HG03064 (cell line): ENCODE measurements around the gene ELF5.

ENCODE experiments used
- ATAC-seq: cut with Tn5 transposase; IDR thresholded peaks from one replicate; pipeline ENCODE4 v1.9.1; 2021; ENCODE audit warnings: low read depth; ENCODE audit not compliant: unreplicated experiment

Gene ELF5

DNA sequence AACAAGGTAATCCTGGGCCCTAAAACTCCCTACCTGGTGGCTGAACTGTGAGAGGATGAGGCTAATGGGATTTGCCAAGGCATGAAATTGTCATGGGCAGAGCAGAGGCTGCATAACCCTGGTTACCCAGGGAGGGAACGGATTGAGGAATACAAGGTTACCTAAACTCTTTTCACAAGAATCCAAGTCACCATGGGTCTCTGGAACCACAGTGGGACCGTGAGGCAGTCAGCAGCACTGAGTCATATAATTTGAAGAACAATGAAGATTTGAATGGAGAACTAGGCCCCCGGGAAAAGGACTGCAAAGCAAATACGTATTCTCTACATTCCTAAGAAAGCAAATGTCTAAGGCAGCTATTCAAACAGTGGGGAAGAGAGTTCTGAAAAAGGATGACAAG lies 55.1 kb downstream of the ELF5 start:
- ATAC-seq, result no peak

DNA sequence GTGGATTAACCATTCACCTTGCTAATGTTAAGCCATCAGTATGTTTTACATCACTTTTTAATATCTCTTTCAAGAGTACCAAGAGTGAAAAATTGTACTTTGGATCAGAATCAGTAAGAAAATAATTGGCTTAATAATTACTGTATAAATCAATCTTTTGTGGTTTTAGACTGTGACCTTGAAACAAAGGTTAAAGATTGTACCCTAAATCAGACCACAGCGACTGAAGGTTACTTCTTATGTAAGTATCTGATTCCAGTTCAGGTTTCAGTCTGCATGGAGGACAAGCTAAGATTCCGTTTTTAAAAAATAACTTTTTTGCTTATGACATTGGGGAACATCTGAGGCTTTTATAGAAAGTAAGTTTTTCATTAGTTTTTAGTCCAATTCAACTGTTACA lies 56.0 kb downstream of the ELF5 start:
- ATAC-seq, result no peak

DNA sequence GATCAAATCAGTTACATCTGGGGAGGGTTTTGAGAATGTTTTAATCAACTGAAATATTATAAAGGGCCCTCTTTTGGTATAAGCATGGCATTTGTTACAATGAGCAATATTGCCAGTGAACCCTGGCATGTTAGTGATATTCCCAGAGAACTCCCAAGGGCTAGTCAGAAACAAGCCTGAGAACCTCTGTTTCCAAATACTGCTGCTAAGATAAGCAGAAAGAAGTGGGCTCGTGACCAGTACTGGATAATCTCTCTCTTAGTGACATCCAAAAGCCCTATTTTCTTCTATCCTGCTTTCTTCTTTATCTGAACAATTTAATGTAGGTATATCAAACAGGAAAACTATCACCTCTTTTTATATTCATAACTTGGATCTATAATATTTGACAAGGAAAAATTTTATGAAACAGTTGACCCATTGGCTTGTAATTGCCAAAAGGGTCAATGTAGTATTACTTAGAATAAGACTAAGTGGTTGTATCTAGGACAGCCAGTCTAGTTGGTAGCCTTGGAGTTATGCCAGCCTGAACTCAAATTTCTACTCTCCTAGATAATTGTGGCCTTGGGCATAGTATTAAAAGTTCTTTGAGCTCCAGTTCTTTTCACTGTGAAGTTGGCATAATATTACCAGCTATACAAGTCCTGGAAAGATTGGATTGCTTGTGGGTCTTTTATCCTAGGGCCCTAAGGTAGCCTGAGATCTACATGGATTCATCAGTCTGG lies 59.1 kb downstream of the ELF5 start:
- no peak for ATAC-seq

DNA sequence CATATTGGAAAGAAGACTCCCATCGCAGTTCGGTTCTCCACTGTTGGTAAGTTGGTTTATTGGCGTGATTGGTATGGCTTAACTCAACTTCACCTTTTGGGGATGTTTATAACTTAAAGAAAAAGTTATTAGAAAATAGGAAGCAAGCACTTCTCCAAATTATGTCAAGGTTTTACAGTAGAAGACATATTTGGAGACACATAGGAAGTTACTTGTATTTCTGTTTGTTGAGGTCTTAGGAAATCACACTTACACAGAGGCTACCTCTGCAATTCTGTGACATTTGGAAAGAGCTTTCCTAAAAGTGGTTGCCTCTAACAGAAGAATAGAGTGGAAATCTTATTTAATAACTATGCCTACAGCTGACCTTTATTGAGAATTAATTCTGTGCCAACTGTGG lies 62.5 kb downstream of the ELF5 start:
- no peak for ATAC-seq

DNA sequence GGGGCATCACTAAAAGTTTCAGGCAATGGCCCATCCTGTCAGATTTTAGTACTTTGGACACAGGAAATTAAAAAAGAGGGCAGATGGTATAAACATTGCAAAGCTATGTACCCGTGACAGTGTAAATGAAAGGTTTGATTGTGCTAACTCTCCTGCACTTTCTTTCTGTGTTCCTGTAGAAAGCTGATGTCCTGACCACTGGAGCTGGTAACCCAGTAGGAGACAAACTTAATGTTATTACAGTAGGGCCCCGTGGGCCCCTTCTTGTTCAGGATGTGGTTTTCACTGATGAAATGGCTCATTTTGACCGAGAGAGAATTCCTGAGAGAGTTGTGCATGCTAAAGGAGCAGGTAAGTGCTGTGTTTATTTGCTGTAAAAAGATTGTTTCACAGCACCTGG lies 64.6 kb downstream of the ELF5 start:
- no peak for ATAC-seq

DNA sequence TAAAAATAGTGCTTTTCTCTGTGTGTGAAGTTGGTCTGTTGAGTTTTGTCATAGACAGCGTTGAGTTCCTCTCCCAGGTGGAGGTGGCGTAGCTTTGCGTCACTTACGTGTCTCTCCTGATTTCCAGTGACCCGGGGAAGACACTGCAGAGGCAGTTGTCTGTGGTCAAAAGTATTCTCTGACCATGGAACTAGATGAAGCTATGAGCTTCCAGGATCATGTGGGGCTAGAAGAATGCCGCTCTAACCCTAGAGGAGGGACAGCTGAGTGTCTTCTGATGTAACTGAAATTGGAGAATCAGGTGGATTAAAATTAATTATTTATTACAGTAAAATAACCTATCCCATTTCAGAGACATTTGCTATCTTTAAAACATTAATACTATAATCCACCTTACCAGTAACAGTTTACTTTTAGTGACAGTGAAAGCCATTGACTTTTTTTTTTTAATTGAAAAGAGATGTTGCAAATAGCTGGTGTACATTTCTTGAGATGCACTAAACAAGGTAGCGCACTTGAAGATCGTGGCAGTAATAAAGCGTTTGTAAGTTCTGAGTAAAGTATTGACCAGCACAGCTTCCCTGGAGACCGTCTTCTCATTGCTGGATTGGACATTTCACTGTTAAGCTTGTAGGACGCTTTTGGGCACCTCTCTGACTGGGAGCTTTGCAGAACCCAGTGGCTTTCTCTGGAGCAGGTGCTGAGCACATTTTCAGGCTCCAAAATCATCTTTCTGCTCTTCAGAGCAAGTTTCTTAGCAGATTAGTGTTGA lies 65.2 kb downstream of the ELF5 start:
- no peak for ATAC-seq

DNA sequence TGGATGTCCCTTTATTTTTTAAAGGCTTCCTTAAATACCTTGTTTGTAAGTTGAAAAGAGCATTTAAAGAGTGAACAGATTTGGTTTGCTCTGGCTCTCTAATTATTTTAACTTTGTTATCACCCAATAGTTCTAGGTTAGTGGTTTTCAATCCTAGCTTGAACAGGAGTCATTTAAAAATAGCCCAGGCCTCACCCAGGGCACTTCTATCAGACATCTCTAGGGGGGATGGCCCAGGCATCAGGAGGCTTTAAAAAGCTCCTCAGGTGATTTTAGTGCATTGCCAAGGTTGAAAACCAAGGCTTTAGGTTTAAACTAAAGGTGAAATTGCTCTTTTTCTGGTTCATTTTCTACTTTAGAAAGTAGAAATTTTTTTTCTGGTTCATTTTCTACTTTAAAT lies 66.5 kb downstream of the ELF5 start:
- no peak for ATAC-seq

DNA sequence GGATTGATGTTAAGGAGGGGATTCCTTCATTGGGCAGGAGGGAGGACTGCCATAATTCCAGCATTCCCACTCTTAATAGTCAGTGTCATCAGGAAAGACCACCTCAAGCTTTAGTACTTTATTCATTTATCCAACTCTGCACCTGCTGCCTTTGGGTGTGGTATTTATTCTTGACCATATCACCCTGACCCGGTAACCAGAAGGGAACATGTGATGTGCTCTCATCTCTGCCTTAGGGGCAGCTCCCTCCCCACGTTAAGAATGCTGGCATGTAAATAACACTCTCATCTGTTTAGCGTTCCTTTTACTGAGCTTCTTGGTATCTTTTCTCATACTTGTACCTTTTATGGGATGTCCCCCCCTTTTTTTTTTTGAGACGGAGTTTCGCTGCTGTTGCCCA lies 67.2 kb downstream of the ELF5 start:
- no peak for ATAC-seq

DNA sequence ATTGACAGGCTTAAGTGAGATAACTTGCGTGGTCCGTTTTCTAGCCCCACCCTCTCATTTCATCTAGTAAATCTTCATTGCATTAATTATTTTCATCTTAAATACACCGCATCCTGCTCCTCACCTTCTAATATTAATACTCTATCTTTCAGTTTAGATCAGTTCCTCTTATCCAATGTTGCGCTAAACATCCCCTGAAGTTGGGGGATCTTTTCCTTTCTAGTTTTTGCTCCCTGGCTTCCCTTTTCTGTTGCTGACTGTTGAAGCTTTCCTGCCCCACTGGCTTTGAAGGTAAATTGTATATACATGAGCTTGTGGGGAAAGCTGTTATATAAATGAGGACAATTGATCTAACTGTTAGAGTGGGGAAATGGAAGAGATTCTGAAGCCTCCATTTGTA lies 67.6 kb downstream of the ELF5 start:
- ATAC-seq, result no peak

DNA sequence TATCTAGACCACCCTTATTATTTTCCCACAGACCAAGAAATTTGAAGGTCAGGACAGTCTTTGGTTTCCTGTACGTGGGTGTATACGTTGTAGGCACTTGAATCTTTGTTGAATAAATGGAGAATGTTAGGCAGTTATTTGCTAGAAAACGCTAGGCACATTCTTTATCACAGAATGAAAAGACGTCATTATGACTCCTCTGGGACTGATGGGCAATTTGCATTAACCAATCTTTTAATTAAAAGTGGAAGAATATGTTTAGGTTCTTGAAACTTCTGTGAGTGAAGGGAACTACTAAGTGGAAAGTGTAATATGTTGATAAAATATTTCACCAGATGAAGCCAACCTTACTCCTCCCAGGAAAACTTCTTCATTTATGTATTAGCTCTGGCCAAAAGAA lies 69.2 kb downstream of the ELF5 start:
- ATAC-seq, result no peak

DNA sequence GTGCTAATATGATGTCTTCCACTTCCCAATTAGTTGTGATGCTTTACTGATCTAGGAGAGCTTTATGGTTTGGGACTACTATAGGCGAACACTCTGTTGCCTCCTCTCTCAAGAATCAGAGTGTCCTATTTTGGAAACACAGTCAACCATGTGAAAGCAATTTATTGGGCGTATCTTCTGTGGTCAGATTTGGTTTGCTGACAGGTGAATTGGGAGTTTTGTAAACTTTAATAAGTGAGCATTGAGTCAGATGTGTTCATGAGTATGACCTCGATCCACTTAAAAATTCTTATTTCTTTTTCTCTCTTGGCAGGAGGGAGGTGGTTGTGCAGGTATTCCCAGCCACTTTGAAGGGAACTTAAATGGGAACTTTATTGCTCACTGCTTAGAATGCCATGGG lies 70.5 kb downstream of the ELF5 start:
- no peak for ATAC-seq

DNA sequence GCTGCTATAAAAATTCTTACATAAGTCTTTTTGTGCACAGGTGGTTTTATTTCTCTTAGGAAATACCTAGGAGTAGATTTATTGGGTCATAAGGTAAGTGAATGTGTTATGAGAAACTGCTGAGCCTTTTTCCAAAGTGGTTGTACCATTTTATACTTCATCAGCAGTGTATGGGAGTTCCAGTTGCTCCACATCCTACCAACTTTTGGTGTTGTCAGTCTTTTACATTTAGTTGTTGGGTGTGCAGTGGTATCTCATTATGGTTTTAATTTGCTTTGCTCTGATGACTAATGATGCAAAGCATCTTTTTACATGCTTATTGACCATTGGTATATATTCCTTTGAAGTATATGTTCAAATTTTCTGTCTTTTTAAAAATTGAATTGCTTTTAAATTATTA lies 71.8 kb downstream of the ELF5 start:
- ATAC-seq, result no peak

DNA sequence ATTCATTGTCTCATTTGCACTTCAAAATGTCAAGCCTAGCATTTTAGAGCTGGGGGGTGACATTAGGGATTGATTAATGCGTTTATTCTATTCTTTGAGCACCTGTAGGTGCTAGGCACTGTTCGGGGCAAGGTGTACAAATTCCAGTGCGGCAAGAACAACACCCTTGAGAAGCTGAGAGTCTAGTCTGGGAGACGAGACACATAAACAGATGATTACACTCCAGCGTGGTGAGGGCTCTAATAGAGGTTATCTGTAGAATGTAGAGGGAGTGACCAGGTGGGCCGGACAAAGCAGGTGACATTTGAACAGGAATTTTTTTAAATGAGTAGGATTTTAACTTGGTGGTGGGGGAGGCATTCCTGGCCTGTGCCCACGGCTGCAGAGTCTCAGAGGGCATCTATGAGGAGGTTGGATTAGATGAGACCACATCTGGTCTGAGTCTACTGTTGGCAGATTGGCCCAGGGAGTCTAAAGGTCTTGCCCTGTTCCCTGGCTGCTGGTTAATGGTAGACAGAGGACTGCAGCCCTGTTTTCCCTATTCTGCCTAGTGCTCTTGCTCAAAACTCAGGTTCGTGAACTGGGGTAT lies 73.9 kb downstream of the ELF5 start:
- no peak for ATAC-seq

DNA sequence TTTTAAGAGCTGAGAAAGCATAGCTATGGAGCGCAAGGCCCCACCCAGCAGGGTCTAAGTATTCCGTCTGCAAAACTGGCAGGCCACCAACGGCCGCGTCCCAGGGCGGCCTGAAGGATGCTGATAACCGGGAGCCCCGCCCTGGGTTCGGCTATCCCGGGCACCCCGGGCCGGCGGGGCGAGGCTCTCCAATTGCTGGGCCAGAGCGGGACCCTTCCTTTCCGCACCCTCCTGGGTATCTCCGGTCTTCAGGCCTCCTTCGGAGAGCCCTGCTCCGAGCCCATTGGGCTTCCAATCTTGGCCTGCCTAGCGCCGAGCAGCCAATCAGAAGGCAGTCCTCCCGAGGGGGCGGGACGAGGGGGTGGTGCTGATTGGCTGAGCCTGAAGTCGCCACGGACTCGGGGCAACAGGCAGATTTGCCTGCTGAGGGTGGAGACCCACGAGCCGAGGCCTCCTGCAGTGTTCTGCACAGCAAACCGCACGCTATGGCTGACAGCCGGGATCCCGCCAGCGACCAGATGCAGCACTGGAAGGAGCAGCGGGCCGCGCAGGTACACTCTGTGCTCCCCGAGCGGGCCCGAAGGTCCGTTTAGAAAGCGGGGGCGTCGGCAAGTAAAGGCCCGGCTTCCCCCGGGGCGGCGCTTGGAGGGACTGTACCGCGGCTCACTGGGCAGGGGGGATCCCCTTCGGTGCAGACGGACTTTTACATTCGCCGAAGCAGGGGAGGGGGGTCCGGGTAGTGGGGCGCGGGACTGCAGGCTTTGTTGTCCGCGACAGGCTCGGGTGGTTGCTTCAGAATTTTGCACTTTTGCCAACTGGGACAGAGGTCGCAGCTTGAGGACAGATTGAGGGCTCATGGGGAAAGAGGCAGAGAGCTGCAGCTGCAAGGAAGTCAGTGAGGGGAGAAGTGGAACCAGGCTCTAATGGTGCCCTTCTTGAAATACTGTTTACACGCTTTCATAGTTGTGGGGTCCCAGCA lies 74.8 kb downstream of the ELF5 start, which contains the start of gene CAT:
CAT (plus strand) TSS at position 406 of the 979 bp plus-strand sequence; CDS start at position 486, 80 bp downstream.
- peak; percentile 97 for ATAC-seq

DNA sequence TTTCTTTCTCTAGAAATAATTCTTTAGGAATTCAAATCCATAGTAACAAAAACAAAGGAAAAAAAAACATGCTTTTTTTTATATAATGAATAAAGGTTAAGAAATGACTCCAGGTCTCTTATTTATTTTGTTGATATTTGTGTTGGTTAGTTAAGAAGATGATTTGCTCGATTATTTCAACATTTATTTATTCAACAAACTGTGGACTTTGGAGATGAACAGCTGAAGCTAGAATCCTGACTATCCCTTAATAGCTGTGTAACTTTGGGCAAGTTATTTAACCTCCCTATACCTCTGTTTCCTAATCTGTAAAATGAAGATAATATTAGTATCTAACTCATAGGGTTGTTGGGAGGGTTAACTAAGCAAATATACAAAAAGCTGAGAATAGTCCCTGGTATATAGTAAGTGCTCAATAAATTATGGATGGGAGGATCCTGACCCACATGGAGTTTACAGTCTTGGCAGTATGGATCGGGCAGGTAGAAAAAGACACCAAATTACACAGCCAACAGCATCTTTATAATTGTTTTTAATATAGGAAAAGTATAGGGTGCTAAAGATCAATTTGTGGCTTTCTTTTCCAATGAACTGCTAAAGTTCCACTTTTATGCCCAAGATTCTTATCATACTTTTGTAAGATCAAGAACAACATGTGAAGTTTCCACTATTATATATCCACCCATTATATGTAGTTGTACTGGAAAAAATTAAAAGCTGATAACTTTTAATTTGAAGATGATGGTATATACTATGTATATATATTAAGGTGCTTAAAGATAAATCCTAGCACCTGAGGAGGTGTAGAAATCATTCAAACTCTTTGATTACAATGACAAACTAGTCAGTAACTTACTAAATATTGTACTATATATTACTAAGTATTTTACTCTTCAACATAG lies 76.1 kb downstream of the ELF5 start:
- ATAC-seq, result no peak

DNA sequence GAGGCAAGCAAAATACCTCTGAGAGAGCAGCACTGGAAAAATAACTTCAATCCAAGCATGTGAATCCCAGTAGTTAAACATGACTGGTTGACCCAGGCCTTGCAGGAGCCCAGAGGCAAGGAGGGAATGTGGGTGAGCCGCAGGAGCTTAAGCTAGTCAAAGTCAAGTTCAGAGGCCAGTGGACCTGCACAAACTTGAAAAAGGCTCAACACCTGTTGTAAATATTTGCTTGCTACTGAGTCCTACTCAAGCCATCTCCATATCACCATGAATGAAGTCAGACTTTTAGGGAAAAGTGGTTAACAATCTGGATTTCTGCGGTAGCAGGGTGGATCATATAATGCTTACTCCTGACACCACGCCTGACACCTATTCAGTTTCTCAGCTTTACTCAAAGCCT lies 79.7 kb downstream of the ELF5 start:
- ATAC-seq, result no peak

DNA sequence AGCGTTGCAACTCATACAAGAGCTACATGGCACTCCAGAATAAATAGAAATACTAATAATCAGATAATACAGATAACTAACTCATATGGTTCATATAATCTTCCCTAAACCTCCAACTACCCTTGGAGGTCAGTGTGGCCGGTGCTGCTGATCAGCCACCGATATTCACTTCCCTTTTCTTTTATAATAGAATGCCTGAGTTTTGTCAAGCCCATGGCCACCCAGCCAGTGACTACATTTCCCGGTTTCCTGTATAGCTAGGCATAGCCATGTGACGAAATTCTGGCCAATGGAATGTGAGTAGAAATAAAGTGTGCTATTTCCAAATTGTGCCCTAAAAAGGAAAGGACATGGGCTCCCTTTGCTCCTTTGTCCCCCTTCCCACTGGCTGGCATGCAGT lies 80.8 kb downstream of the ELF5 start:
- no peak for ATAC-seq

DNA sequence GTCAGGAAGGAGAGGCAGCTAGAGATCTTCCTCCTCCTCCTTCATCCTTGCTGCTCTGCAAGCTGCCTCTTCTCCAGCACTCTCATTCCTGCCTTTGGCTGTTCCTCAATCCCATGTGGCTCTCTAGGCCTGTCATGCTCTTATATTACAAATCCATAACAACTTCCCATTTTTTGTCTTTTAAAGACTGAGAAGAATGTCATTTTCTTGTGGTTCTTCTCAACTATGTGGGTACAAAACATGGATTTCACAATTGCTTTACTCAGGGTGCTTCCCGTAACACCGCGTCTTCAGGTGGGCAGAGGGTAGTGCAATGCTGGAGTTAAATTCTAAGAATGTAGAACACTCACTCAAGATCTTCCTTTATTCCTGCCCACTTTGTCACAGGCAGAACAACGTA lies 81.6 kb downstream of the ELF5 start:
- no peak for ATAC-seq
